ENCODE results near the gene ZNF674.

DNA sequence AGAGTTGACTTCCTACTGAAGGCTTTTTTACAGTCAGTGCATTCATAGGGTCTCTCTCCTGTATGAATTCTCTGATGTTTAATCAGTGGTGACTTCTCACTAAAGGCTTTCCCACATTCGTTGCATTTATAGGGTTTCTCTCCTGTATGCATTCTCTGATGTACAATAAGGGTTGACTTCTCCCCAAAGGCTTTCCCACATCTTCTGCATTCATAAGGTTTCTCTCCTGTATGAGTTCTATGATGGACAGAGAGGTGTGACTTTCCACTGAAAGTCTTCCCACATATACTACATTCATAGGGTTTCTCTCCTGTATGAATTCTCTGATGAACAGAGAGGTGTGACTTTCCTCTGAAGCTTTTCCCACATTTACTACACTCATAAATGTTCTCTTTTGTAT is 45.2 kb downstream of the ZNF674 start:
- TF ChIP-seq CTCF (IDR thresholded peaks at IDR 0.05; ENCODE audit: low read length) (no peak), EZH2 (IDR thresholded peaks at IDR 0.05; ENCODE audit: borderline replicate concordance, low read length) (no peak)
